ENCODE results near the gene GRHPR.
"Not testable (repeated sequence)": the region's sequence is repeated elsewhere in the genome, so short reads cannot be mapped to it uniquely, and the experiment has no call there.

GRHPR gene

DNA sequence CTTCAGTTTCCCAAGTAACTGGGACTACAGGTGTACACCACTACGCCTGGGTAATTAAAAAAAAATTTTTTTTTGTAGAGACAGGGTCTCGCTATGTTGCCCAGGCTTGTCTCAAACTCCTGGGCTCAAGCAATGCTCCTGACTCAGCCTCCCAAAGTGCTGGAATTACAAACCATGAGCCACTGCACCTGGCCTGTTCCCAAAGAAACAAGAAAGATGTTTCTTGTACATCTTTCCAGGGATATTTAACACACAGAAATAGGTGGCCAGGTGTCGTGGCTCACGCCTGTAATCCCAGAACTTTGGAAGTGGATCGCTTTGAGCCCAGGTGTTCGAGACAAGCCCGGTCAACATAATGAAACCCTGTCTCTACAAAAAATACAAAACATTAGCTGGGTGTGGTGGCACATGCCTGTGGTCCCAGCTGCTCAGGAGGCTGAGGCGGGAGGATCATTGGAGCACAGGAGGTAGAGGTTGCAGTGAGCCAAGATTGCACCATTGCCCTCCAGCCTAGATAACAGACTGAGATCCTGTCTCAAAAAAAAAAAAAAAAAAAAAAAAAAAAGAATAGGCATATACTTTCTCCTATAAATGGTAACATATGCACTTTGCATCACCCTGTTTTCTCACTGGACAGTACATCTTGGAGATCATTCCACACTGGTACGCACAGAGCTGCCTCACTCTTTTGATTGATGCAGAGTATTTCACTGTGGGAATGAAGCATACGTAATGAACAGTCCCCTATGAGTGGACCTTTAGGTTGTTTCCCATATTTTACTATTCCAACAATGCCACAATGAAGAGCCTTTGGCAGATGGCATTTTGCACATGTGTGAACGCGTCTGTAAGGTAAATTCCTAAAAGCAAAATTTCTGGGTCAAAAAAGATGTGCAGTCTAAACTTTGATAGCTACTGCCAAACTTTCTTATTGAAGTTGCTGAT is 2.0 kb upstream of the GRHPR start:
- no peak overlapping the region for H3K4me3 ChIP-seq (ENCODE audit: low read depth, low read length)

DNA sequence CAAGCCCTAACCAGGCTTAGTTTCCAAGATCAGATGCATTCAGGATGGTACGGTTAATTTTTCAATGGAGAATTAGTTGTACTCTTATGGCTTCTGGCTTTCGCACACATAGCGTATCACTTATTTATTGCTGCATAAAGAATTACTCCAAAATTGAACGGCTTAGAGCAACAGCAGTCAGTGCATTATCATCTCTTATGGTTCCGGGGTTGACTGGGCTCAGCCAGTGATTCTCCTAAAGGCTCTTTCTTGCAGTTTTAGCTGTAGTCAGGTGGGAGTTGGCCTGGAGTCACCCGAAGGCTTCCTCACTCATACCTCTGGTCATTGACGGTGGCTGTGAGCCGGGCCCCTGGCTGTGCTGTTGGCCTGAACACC is 595 bp upstream of the GRHPR start:
- H3K4me3 ChIP-seq (ENCODE audit: low read depth, low read length): peak overlapping the region; percentile 72

DNA sequence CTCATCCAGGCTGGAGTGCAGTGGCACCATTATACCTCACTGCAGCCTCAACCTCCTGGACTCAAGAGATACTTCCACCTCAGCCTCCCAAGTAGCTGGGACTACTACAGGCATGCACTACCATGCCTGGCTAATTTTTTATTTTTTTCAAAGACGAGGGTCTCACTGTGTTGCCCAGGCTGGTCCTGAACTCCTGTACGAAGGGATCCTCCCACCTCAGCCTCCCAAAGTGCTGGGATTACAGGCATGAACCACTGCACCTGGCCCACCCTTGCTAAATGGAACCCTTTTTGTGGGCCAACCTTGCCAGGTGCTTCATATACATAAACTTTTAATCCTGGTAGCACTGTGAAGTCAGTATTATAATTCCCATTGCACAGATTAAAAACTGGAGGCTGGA is 1.0 kb downstream of the GRHPR start:
- peak overlapping the region; percentile 72 for H3K4me3 ChIP-seq (ENCODE audit: low read depth, low read length)

DNA sequence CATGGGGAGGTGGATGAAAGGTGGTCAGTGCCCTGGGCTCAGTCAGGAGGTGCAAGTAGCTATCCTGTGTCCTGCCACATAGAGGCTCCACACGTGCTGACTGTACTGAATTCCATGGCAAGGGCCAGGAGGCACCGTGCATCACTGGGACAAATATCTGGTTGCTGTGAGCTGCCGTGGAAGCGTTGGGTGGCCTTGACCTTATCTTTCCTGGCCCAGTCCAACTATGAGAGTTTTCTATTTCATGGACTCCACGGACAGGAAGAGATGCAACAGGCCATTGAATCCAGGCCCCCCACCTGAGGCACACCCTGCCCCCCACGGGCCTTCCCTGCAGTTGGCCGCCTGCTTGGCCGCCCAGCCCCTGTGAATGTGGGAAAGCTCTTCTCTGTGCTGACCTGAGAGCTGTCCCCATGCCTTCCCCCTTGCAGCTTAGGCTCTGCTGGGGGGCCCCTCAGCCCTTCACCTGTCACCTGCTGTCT is 1.7 kb downstream of the GRHPR start:
- no peak overlapping the region for H3K4me3 ChIP-seq (ENCODE audit: low read depth, low read length)

DNA sequence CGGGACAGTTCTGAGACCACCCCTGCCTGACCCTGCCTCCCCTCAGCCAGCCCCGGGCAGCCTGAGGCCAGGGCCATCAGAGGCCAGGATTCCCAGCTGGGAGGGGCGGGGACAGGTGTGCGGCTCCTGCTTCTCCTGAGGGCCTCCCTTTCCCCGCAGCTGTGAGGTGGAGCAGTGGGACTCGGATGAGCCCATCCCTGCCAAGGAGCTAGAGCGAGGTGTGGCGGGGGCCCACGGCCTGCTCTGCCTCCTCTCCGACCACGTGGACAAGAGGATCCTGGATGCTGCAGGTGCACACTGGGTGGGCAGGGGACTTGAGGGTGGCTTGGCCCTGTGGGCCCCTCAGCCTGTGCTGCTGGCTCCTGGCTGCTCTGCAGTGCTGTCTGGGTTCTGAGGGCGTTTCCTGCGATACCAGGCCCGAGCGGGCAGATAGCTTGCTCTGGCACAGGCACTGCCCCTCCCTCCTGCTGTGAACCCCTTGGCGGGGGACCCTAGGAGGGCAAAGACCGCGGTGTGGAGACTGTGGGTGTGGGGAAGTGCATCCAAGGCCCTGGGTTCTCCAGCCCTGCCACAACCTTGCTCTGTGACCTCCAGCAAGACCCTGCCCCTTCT is 2.3 kb downstream of the GRHPR start:
- H3K4me3 ChIP-seq (ENCODE audit: low read depth, low read length): no peak overlapping the region

DNA sequence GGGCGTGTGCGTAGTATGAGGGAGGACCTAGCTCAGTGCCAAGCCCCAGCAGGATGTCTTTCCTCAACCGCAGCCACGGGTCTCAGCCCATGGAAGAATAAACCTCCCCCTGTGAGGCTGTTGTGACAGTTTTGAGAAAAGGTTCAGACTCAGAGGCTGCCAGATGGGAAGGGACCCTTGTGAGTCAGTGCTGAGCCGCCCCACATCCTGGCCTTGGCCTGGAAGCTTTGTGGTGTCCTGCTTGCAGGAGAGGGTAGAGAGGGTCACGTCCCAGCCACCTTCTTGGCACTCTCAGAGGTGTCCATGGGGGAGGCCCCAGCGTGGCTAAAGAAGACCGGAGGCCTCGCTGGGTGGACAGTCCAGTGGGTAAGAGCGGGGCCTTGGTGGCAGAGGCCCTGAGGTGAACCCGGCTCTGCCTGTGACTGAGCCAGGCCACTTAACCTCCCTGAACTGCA is 2.8 kb downstream of the GRHPR start:
- no peak overlapping the region for H3K4me3 ChIP-seq (ENCODE audit: low read depth, low read length)

DNA sequence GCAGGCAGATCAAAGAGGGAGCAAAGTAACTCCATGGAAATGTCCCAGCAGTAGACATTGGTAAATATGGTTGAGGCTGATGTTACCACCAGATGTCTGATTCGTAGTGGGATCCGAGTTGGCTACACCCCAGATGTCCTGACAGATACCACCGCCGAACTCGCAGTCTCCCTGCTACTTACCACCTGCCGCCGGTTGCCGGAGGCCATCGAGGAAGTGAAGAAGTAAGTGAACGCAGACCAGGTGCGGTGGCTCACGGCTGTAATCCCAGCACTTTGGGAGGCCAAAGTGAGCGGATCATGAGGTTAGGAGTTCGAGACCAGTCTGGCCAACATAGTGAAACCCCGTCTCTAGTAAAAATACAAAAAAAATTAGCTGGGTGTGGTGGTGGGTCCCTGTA is 3.9 kb downstream of the GRHPR start:
- H3K4me3 ChIP-seq (ENCODE audit: low read depth, low read length): not testable (repeated sequence)

DNA sequence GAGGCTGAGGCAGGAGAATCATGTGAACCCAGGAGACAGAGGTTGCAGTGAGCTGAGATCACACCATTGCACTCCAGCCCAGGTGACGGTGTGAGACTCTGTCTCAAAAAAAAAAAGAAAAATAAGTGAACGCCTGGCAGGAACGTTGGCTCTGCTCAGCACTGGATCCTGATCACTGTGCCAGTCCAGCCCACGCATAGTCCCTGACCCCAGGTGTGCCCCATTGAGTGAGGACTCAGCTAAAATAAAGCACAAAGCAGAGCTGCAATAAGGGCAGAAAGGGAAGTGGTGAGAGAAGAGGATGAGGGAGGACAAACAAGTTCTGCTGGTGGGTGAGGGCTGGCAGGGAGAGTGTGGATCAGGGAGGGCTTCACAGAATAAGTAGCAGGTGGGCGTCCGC is 4.3 kb downstream of the GRHPR start:
- H3K4me3 ChIP-seq (ENCODE audit: low read depth, low read length): no peak overlapping the region

DNA sequence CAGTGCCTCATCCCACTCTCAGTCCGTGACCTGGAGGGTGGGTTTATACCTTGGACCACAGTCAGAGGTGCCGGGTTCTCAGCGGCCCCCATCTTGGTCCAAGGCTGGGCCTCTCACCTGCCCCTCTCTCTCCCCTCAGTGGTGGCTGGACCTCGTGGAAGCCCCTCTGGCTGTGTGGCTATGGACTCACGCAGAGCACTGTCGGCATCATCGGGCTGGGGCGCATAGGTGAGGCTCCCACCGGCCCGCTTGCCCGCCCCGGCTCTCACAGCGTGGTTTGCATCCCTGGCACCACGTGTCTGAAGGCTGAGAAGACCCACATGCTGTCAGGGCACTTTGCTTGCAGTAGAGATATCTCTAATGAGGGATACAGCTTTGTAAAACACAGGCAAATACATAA is 5.8 kb downstream of the GRHPR start:
- H3K4me3 ChIP-seq (ENCODE audit: low read depth, low read length): no peak overlapping the region

DNA sequence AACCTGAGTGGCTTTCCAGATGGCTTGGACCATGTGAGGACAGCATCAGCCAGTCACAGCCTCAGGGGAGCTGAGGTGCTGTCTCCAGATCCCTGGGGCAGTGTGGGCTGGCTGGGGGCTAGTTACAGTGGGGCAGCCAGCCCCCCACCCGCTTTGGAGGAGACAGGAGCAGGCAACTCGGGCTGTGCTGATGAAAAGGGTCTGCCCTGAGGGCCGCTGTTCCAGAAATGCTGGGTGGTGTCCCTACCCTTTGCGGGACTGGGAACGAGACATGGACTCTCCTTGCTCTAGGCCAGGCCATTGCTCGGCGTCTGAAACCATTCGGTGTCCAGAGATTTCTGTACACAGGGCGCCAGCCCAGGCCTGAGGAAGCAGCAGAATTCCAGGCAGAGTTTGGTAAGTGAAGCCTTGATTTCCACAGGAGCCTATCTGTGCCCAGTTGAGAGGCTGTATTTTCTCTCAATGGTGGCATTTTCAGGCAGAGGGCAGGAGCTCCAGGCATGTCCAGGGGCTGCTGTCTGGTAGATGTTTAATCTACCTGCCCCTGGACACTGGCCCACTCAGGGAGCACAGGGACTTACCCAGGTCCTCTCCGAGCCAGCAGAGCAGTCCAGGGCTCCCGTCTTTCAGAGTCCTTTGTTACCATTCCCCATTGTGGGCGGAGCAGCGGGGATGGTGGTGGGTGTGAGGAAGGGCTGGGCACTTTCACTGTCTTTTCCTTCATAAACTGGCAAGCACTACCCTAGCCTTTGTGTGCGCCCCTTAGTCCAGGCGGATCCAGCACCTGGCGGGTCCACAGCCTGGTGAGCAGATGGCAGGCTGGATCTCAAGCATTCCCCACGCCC is 7.2 kb downstream of the GRHPR start:
- no peak overlapping the region for H3K4me3 ChIP-seq (ENCODE audit: low read depth, low read length)

DNA sequence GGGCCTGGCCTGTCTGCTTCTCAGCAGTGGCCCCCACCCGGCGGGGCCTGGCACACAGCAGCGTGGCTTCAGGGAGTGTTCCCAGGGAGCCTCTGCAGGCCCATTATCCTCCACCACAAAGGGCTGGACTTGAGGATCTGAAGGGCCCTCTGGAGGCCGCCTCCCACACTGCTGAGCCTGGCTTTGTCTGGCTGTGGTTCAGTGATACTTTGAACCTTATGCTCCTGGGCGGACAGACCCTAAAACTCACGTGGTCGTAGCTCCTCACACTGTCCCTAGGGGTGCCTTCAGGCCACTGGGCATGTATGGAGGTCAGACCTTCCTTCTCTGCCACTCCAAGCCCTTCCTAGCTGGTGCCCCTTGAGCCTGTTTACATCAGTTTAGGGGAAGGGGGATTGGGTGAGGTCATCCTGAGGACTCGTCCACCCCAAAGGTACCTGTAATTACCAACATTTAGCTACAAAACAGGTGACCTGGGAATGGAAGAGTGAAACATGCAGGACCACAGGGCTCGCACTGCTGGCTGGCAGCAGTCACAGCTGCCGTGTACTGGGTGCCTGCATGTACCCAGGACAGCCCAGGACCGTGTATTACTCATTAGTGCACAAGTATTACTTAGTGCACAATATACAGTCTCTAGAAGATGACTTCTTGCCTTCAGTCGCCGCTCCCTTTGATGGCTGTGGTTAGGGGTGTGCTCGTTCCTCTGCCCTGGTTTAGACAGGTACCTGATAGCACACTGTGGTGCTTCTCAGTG is 8.5 kb downstream of the GRHPR start:
- no peak overlapping the region for H3K4me3 ChIP-seq (ENCODE audit: low read depth, low read length)

DNA sequence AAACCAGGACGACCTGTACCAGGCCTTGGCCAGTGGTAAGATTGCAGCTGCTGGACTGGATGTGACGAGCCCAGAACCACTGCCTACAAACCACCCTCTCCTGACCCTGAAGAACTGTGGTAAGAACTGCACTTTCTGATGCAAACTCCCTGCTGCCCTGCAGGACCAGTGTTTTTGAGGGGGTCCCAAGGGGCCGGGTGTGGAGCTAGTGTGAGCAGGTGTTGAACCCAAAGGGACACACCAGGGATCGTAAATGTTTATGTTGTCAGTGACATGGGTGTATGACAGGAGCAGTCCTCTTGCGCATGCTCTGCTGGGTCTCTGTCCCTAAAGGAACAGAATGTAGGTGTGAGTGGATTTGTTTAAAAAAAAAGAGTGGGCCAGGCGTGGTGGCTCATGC is 9.5 kb downstream of the GRHPR start:
- H3K4me3 ChIP-seq (ENCODE audit: low read depth, low read length): no peak overlapping the region

DNA sequence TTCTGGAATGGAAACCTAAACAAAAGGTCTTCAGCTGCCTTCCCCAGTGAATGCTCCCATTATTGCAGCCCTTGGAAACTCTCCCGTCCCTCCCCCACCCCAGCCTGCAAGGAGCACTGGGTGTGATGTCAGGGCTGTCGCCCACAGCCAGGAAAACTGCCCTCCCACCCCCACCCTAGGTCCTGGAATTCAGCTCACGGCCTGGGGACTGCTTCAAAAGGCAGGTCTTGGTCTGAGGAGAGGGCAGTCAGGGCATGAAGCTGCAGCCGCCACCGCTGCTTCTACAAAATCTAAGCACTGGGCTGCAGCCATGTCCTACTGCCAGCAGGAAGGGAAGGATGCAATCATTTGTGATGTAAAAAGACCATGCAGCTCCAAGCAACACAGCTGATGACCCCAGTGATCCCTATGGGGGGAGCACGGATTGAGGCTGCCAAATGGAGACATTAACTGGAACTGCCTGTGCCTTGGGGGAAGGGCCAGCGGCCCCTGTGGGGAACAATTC is 11.4 kb downstream of the GRHPR start:
- no peak overlapping the region for H3K4me3 ChIP-seq (ENCODE audit: low read depth, low read length)

DNA sequence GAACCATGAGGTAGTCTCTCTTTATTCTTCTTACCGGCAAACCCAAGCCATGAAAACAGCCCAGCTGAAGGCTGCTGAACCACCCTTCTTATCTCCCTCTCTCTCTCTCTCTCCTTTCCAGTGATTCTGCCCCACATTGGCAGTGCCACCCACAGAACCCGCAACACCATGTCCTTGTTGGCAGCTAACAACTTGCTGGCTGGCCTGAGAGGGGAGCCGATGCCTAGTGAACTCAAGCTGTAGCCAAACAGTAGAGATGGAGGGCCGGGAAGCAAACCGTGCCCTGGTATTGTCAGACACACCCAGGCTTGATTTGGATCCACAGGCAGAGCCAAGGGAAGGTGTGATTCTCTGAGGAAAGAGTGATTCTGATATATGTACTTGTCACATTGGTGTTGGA is 14.0 kb downstream of the GRHPR start:
- no peak overlapping the region for H3K4me3 ChIP-seq (ENCODE audit: low read depth, low read length)

DNA sequence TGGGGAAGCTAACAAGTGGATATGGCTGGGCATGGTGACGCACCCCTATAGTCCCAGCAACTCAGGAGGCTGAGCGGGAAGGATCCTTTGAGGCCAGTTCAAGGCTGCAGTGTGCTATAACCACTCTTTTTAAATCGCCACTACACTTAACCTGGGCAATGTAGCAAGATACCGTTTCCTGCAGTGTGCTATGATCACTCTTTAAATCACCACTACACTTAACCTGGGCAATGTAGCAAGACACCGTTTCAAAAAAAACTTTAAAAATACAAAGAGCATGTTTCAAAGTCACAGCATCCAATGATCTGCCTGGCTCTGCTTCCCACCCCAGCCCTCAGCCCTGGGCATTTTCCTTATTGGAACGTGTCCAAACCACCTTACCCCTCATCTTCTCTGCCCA is 14.5 kb downstream of the GRHPR start:
- H3K4me3 ChIP-seq (ENCODE audit: low read depth, low read length): no peak overlapping the region

DNA sequence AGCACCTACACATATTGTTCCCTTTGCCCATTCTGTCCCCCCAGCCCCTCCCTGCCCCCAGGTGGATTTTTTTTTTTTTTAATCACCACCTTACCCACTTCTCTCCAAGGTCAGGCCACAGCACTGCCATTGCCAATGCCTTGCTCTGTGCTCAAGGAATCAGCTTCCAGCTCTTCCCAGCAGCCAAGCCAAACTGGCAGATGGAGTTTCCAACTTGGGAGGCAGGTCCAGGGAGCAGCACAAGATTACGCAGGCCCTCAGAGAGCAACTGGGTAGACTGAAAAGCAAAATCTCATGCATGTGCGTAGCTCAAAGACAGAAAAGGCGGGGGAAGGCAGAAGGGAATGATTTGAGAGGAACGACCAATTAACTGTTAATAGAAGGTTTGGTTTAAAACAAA is 15.1 kb downstream of the GRHPR start:
- H3K4me3 ChIP-seq (ENCODE audit: low read depth, low read length): no peak overlapping the region

DNA sequence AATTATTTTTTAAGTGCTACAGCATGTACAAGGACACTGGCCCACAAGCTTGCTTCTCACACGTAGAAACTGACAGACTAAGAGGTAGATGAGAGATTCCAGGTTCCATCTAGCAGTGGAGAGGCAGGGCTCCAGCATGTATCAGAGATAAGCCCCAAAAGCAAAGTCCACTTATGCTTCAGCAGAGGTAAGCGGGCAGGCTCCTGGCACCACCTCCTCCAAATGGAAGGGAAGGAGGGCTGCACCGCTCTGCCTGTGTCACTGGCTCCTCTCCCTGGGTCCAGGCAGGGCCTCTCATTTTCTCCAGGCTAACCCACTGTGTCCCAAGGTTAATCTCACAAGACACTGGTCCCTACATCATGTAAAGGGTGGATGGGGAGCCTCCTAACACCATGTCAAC is 15.9 kb downstream of the GRHPR start:
- no peak overlapping the region for H3K4me3 ChIP-seq (ENCODE audit: low read depth, low read length)

DNA sequence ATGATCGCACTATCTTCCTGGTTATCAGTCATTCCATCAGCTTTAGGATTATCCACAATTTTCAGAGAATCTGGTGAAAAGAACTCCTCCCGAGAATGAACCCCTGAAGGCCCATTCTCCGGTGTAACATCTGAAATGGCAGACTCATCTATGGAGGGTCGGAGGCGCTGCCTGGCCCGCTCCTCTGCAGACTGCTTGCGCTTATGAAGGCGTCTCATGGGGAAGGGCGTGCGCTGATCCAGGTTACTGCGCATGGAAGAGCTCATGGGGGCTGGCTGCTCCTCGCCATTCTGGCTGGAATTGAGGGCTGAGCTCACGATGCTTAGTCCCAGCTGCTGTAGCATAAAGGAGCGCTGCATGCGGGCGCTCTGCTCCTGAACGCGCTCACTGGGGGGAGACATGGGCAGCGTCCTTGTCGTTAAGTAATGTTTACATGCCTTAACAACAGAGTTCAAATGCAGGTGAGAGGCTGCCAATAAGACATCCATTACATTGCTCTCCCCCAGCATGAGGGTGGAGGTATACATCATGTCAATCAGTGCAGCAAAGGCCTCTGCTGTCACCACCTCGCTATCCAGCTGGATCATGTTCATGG is 19.4 kb downstream of the GRHPR start:
- H3K4me3 ChIP-seq (ENCODE audit: low read depth, low read length): no peak overlapping the region

DNA sequence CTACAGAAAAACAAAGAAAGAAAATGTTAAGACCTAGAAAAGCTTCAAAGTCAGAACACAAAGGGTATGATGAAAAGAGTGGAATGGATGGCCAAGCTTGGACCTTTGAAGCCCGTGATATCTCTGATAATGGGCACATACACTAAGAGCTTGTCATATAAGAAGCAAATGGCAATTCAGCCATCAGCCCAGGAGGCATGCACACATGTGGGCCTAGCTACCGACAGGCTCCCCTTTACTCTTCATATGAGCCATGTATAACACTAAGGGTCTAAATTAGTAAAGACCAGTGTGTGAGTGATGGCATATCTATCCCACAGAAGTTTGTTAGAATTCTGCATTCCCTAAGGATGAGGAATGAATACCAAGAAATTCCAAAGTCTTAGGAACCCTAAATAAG is 20.1 kb downstream of the GRHPR start:
- no peak overlapping the region for H3K4me3 ChIP-seq (ENCODE audit: low read depth, low read length)

DNA sequence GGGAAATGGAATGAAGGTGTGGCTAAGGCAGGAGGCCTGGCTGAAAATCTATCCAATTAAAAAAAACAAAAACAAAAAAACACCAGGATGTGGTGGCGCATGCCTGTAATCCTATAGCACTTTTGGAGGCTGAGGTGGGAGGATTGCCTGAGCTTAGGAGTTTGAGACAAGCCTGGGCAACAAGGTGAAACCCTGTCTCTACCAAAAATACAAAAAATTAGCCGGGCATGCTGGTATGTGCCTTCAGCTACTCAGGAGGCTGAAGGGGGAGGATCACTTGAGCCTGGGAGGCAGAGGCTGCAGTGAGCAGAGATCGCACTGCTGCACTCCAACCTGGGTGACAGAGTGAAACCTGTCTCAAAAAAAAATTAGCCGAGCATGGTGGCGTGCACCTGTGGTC is 21.1 kb downstream of the GRHPR start:
- no peak overlapping the region for H3K4me3 ChIP-seq (ENCODE audit: low read depth, low read length)

All from iPS-11a (cell line).